CD4-positive, alpha-beta memory T cell (primary cell): ENCODE measurements around the gene RAPGEFL1. TPM values are rescaled to one million over a fixed set of nuclear protein-coding genes. Genes with fewer than 3 reads are reported as not detected.

Source experiments
- CTCF ChIA-PET: fragments of 350-600 bp; sonication (Branson Sonifier 250); formaldehyde crosslinking; loops from one replicate; lab custom pipeline; 2021; ENCODE audit warnings: inconsistent platforms; ENCODE audit not compliant: partially characterized antibody; lab: Charles Lee
- POLR2A ChIA-PET: fragments of 350-600 bp; sonication (Branson Sonifier 250); formaldehyde crosslinking; loops from one replicate; lab custom pipeline; 2021; ENCODE audit not compliant: partially characterized antibody; lab: Charles Lee
- DNase-seq, 5 donors: peaks; one replicate each; pipeline versions ENCODE4 v3.0.0 to v3.0.0-alpha.2; 2020 to 2022; ENCODE audit warnings: mixed read lengths in 1 of 5
- H3K27ac ChIP-seq: one replicate; pipeline ENCODE4 v1.7.0; 2013; ENCODE audit warnings: low read depth, low read length
- H3K27me3 ChIP-seq: 2 replicates; pipeline ENCODE4 v1.7.0; 2013; ENCODE audit warnings: mild to moderate bottlenecking, low read length, moderate library complexity; ENCODE audit not compliant: insufficient read depth
- H3K36me3 ChIP-seq: 2 replicates; pipeline ENCODE4 v1.7.0; 2013; ENCODE audit warnings: mild to moderate bottlenecking, low read length, moderate library complexity; ENCODE audit not compliant: insufficient read depth
- H3K4me1 ChIP-seq: 2 replicates; pipeline ENCODE4 v1.7.0; 2013; ENCODE audit warnings: mild to moderate bottlenecking, low read length, moderate library complexity; ENCODE audit not compliant: insufficient read depth
- H3K4me3 ChIP-seq, 2 donors: one replicate each; pipeline ENCODE4 v1.7.0; 2013; ENCODE audit warnings: low read length in 2 of 2, mild to moderate bottlenecking in 1 of 2
- H3K9me3 ChIP-seq, 2 donors: one replicate each; pipeline ENCODE4 v1.7.0; 2013; ENCODE audit warnings: low read length in 2 of 2, control low read depth in 1 of 2; ENCODE audit not compliant: control insufficient read depth in 1 of 2
- H3K27ac Mint-ChIP-seq, 7 donors: one replicate each; pipeline ENCODE4 v1.8.0; 2020 to 2021; ENCODE audit warnings: mixed read lengths in 7 of 7, mild to moderate bottlenecking in 6 of 7, inconsistent platforms in 3 of 7, moderate library complexity in 3 of 7
- H3K27me3 Mint-ChIP-seq, 2 donors: one replicate each; pipeline ENCODE4 v1.8.0; 2020 to 2021; ENCODE audit warnings: mixed read lengths in 2 of 2
- H3K36me3 Mint-ChIP-seq, 2 donors: one replicate each; pipeline ENCODE4 v1.8.0; 2020 to 2021; ENCODE audit warnings: mixed read lengths in 2 of 2, inconsistent platforms in 1 of 2, mild to moderate bottlenecking in 1 of 2
- H3K4me1 Mint-ChIP-seq, 4 donors: one replicate each; pipeline ENCODE4 v1.8.0; 2020 to 2021; ENCODE audit warnings: mixed read lengths in 4 of 4, mild to moderate bottlenecking in 1 of 4
- H3K4me3 Mint-ChIP-seq, 8 donors: one replicate each; pipeline ENCODE4 v1.8.0; 2020 to 2021; ENCODE audit warnings: mixed read lengths in 8 of 8, mild to moderate bottlenecking in 7 of 8, moderate library complexity in 6 of 8, inconsistent platforms in 3 of 8
- H3K9me3 Mint-ChIP-seq, 8 donors: one replicate each; pipeline ENCODE4 v1.8.0; 2020 to 2021; ENCODE audit warnings: mixed read lengths in 8 of 8, mild to moderate bottlenecking in 5 of 8, inconsistent platforms in 3 of 8, moderate library complexity in 1 of 8
- intact Hi-C: fragments of 100-400 bp; cut with micrococcal nuclease; formaldehyde crosslinking; loops from one replicate; pipeline ENCODE4 v1.15.1; 2023
- polyA plus RNA-seq, 2 donors: library from polyadenylated mRNA; unstranded; fragments of 300-500 nt; fragmentation: Illumina TruSeq; gene quantifications; one replicate each; pipeline ENCODE4 v1.2.3, GENCODE V29; 2021
- total RNA-seq, 2 experiments: library from RNA; stranded (reverse); gene quantifications; one replicate each; pipeline ENCODE4 v1.2.3, GENCODE V29; 2021

Gene RAPGEFL1
- total and polyA plus RNA-seq, 4 experiments from 2014 or later: 0.13 to 6.5 (median 5.4) TPM; not detected in 1

DNA sequence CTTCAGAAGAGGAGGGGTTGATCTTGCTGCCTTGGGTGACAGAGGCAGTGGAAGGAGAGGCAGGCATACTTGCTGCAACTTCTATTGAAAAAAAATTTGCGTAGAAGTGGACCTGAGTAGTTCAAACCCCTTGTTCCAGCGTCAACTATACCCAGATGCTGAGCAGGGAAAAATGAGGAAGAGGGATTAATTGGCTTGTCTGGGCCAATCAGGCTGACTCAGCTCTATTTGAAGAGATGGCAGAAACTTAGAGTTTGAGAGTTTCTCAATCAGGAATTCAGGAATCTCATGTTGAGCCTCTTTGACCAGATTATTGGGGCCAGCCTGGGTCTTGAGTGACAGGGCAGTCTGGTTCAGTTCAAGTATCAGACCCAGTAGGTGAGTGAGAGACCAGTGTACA, 19.3 kb upstream of the RAPGEFL1 start:
- ChIA-PET CTCF (interaction anchor here (0.9 to 8.9 kb wide), 9 partner anchors 10 to 144 kb away, joined by 3 to 63 read pairs (median 3); no protein-coding TSS in a partner anchor), POLR2A (interaction anchor here (1.3 kb wide), 1 partner anchor 17 kb away, joined by 3 read pairs; the partner anchor contains the start of gene CASC3)
- Histone ChIP-seq H3K4me1 (peaks cover 5% of the 10 kb centered on the region), H3K9me3 (no peaks in the 10 kb centered on the region), H3K27me3 (no peaks in the 10 kb centered on the region), H3K27ac (no peak overlapping the region), H3K4me3 (no peak overlapping the region), H3K36me3 (peaks cover 24% of the 10 kb centered on the region)
- H3K4me3 Mint-ChIP-seq: no peak overlapping the region
- no peak for DNase-seq
- no peaks in the 10 kb centered on the region for H3K9me3 Mint-ChIP-seq
- peaks cover 23 to 51% of the 10 kb centered on the region in 2 donors for H3K36me3 Mint-ChIP-seq
- H3K27ac Mint-ChIP-seq: peak overlapping the region; percentile 4 to 85 (median 71)
- H3K4me1 Mint-ChIP-seq: peaks cover 11 to 39% (median 28%) of the 10 kb centered on the region in 4 donors
- H3K27me3 Mint-ChIP-seq: no peaks in the 10 kb centered on the region
- intact Hi-C loops: no loop called here

DNA sequence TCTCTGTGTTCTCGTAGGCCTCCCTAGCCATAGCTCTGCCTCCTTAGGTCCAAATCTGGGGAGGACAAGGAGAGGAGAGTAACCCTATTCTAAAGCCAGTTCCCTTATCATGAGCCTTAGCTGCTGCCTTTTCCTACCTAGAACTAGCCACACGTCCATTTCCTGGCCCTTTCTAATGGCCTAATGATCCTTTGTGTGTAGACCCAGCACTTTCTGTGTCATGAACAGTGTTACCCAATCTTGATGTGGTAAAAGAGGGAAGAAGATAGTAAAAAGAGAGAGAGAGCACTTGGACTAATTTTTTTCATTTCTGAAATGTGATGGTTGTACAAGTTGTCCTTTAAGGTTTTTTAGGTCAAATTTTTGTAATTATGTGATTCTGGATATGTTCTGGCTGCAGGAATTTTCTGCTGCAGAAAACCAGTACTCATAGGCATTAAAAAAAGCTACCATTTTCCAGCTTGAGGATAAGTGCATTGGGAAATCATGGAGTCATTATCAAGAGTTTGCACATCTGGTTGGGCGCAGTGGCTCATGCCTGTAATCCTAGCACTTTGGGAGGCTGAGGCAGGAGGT, 18.7 kb upstream of the RAPGEFL1 start:
- Histone ChIP-seq H3K4me3 (no peak overlapping the region), H3K36me3 (peaks cover 24% of the 10 kb centered on the region), H3K27me3 (no peaks in the 10 kb centered on the region), H3K9me3 (no peaks in the 10 kb centered on the region), H3K4me1 (peaks cover 4% of the 10 kb centered on the region), H3K27ac (no peak overlapping the region)
- H3K27me3 Mint-ChIP-seq: no peaks in the 10 kb centered on the region
- H3K27ac Mint-ChIP-seq: peak overlapping the region in 6 of 7 donors; percentile 37 to 87 (median 62)
- no peak for DNase-seq
- ChIA-PET POLR2A (interaction anchor here (1.3 kb wide), 1 partner anchor 18 kb away, joined by 3 read pairs; the partner anchor contains the start of gene CASC3), CTCF (interaction anchor here (0.9 to 8.9 kb wide), 8 partner anchors 9 to 145 kb away, joined by 3 to 63 read pairs (median 3); no protein-coding TSS in a partner anchor)
- H3K36me3 Mint-ChIP-seq: peaks cover 24 to 50% of the 10 kb centered on the region in 2 donors
- peaks cover 8 to 33% (median 24%) of the 10 kb centered on the region in 4 donors for H3K4me1 Mint-ChIP-seq
- no peak overlapping the region for H3K4me3 Mint-ChIP-seq
- H3K9me3 Mint-ChIP-seq: no peaks in the 10 kb centered on the region
- intact Hi-C loops: no loop called here

DNA sequence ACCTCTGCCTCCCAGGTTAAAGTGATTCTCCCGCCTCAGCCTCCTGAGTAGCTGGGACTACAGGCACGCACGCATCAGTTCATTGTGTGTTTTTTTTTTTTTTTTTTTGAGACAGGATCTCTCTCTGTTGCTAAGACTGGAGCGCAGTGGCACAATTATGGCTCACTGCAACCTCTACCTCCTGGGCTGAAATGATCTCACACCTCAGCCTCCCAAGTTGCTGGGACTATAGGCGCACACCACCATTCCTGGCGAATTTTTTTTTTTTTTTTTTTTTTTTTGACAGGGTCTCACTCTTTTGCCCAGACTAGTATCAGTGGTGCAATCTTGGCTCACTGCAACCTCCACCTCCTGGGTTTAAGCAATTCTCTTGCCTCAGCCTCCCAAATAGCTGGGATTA, 17.8 kb upstream of the RAPGEFL1 start:
- no peaks in the 10 kb centered on the region for H3K9me3 ChIP-seq
- Mint-ChIP-seq H3K27ac (no peak overlapping the region), H3K4me1 (peaks cover 7 to 32% (median 19%) of the 10 kb centered on the region in 4 donors), H3K36me3 (peaks cover 29 to 48% of the 10 kb centered on the region in 2 donors), H3K27me3 (no peaks in the 10 kb centered on the region), H3K9me3 (no peaks in the 10 kb centered on the region), H3K4me3 (no peak overlapping the region)
- peaks cover 27% of the 10 kb centered on the region for H3K36me3 ChIP-seq
- peaks cover 4% of the 10 kb centered on the region for H3K4me1 ChIP-seq
- intact Hi-C loops: no loop called here
- ChIA-PET CTCF (interaction anchor here (1.3 to 8.9 kb wide), 3 partner anchors 8 to 46 kb away, joined by 3 to 63 read pairs (median 11); no protein-coding TSS in a partner anchor), POLR2A (interaction anchor here (0.5 kb wide), 1 partner anchor 11 kb away, joined by 3 read pairs; no protein-coding TSS in a partner anchor)
- no peak overlapping the region for H3K4me3 ChIP-seq
- H3K27me3 ChIP-seq: no peaks in the 10 kb centered on the region
- H3K27ac ChIP-seq: no peak overlapping the region
- no peak for DNase-seq

DNA sequence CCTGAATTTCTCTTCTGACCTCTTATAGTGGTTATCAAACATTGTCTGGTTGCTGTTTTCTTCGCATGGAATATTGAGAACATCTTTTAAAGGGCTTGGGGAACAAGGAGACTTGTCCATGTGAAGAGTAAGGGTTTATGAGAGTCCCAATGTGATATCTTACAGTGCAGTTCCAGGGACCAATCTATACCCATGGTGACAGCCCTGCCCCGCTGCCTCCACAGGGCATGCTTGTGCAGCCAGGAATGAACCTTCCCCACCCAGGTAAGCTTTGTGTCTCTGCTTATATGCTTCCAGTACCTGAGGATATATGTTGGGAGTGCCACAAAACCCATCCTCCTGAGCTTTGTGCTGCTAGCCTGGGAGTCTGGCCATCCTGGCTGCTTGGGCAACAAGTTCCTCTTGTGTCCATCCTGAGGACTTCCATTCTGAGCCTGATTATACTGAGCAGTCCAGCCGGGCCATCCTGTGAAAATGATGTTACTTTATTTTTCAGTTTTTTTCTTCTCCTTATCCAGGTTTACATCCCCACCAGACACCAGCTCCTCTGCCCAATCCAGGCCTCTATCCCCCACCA, 9.5 kb upstream of the RAPGEFL1 start:
- Mint-ChIP-seq H3K4me3 (no peak overlapping the region), H3K9me3 (no peaks in the 10 kb centered on the region), H3K27ac (peak overlapping the region in 6 of 7 donors; percentile 5 to 94 (median 83)), H3K36me3 (peaks cover 60 to 79% of the 10 kb centered on the region in 2 donors), H3K4me1 (peaks cover 4 to 15% (median 6%) of the 10 kb centered on the region in 4 donors), H3K27me3 (no peaks in the 10 kb centered on the region)
- no peak overlapping the region for H3K4me3 ChIP-seq
- H3K27ac ChIP-seq: no peak overlapping the region
- H3K9me3 ChIP-seq: no peaks in the 10 kb centered on the region
- ChIA-PET POLR2A (interaction anchor here (1.0 to 3.2 kb wide), 14 partner anchors 23 to 155 kb away, joined by 3 to 68 read pairs (median 4); partner anchors contain the start of genes CASC3, MED24, MSL1 and NR1D1), CTCF (interaction anchor here (1.0 to 11.0 kb wide), 31 partner anchors 8 to 181 kb away, joined by 3 to 287 read pairs (median 6); partner anchors contain the start of genes CASC3, CSF3, MED24 and THRA)
- DNase-seq: no peak
- no peaks in the 10 kb centered on the region for H3K27me3 ChIP-seq
- intact Hi-C loops: loop anchor here (1.0 kb wide), 4 partner anchors 46 to 154 kb away; partner anchors contain the start of gene MSL1
- peaks cover 80% of the 10 kb centered on the region for H3K36me3 ChIP-seq
- H3K4me1 ChIP-seq: no peaks in the 10 kb centered on the region

- H3K27ac Mint-ChIP-seq: peak overlapping the region; percentile 57 to 94 (median 89)
- ChIA-PET POLR2A (interaction anchor here (0.5 to 3.2 kb wide), 16 partner anchors 23 to 155 kb away, joined by 3 to 68 read pairs (median 4); partner anchors contain the start of genes CASC3, MED24, MSL1 and NR1D1), CTCF (interaction anchor here (0.7 to 11.0 kb wide), 40 partner anchors 8 to 181 kb away, joined by 3 to 287 read pairs (median 5); partner anchors contain the start of genes CASC3, CSF3, MED24 and THRA)
- peaks cover 75% of the 10 kb centered on the region for H3K36me3 ChIP-seq
- no peaks in the 10 kb centered on the region for H3K4me1 ChIP-seq
- no peaks in the 10 kb centered on the region for H3K9me3 Mint-ChIP-seq
- no peak overlapping the region for H3K27ac ChIP-seq
- H3K27me3 ChIP-seq: no peaks in the 10 kb centered on the region
- DNase-seq: peak in 4 of 5 donors; percentile 62 to 68 (median 64)
- H3K36me3 Mint-ChIP-seq: peaks cover 58 to 80% of the 10 kb centered on the region in 2 donors
- H3K4me1 Mint-ChIP-seq: peaks cover 4 to 15% (median 6%) of the 10 kb centered on the region in 4 donors
- H3K27me3 Mint-ChIP-seq: no peaks in the 10 kb centered on the region
- no peak overlapping the region for H3K4me3 Mint-ChIP-seq
- intact Hi-C loops: loop anchor here (1.0 kb wide), 4 partner anchors 47 to 155 kb away; partner anchors contain the start of gene MSL1
- no peaks in the 10 kb centered on the region for H3K9me3 ChIP-seq
- no peak overlapping the region for H3K4me3 ChIP-seq
These were observed 8.9 kb upstream of the RAPGEFL1 start for GRCh38 chr17:40168262-40168832.

GRCh38 chr17:40170325-40170724, 6.9 kb upstream of the RAPGEFL1 start:
- peak overlapping the region in 2 of 7 donors; percentile 15 to 21 for H3K27ac Mint-ChIP-seq
- ChIA-PET CTCF (interaction anchor here (0.8 to 11.0 kb wide), 5 partner anchors 49 to 157 kb away, joined by 3 to 287 read pairs (median 4); partner anchors contain the start of gene CSF3), POLR2A (interaction anchor here (1.1 to 1.3 kb wide), 3 partner anchors 47 to 72 kb away, joined by 3 to 6 read pairs (median 3); no protein-coding TSS in a partner anchor)

More at GRCh38 chr17:40170325-40170724, 6.9 kb upstream of the RAPGEFL1 start:
- Histone ChIP-seq H3K27ac (no peak overlapping the region), H3K9me3 (no peaks in the 10 kb centered on the region), H3K4me1 (no peaks in the 10 kb centered on the region), H3K36me3 (peaks cover 74% of the 10 kb centered on the region), H3K4me3 (no peak overlapping the region), H3K27me3 (no peaks in the 10 kb centered on the region)
- Mint-ChIP-seq H3K9me3 (no peaks in the 10 kb centered on the region), H3K36me3 (peaks cover 53 to 76% of the 10 kb centered on the region in 2 donors), H3K4me3 (no peak overlapping the region), H3K27me3 (no peaks in the 10 kb centered on the region), H3K4me1 (peaks cover 6 to 15% (median 6%) of the 10 kb centered on the region in 4 donors)
- DNase-seq: no peak
- intact Hi-C loops: no loop called here
